Measurements from ENCODE around the gene FER.

- no peak for TF ChIP-seq RFX5 (IDR thresholded peaks at IDR 0.05; ENCODE audit: borderline replicate concordance, low read depth, low read length)
- no peak for TF ChIP-seq POLR2AphosphoS5 (IDR thresholded peaks at IDR 0.05; ENCODE audit: low read depth, low read length)
- no peak for TF ChIP-seq CTCF (IDR thresholded peaks at IDR 0.05; ENCODE audit: control extremely low read depth in 1 of 3, insufficient read depth in 1 of 3, low read depth in 1 of 3, low read length in 3 of 3)
- TF ChIP-seq CHD1 (IDR thresholded peaks at IDR 0.05; ENCODE audit: low read depth, low read length), result no peak
- no peak for TF ChIP-seq POLR2A (IDR thresholded peaks at IDR 0.05; ENCODE audit: control extremely low read depth in 1 of 2, low read depth in 2 of 2, low read length in 2 of 2)
- TF ChIP-seq CREB1 (IDR thresholded peaks at IDR 0.05), result no peak
- TF ChIP-seq SIN3A (conservative IDR thresholded peaks at IDR 0.05 in 1 of 2, IDR thresholded peaks at IDR 0.05 in 1 of 2; ENCODE audit: low read depth in 1 of 2, low read length in 2 of 2), result no peak
- TF ChIP-seq ASH2L (IDR thresholded peaks at IDR 0.05; ENCODE audit: low read length), result no peak
- TF ChIP-seq EZH2 (IDR thresholded peaks at IDR 0.05; ENCODE audit: low read depth, low read length, severe bottlenecking), result no peak
- no peak for TF ChIP-seq TAF7 (optimal IDR thresholded peaks at IDR 0.05; ENCODE audit: borderline replicate concordance, low read depth, low read length)
- TF ChIP-seq YY1 (IDR thresholded peaks at IDR 0.05; ENCODE audit: low read depth, low read length), result no peak
- TF ChIP-seq HDAC6 (IDR thresholded peaks at IDR 0.05; ENCODE audit: low read depth, low read length), result no peak
- TF ChIP-seq JUN (IDR thresholded peaks at IDR 0.05; ENCODE audit: low read depth, low read length), result no peak
- no peak for TF ChIP-seq ATF3 (IDR thresholded peaks at IDR 0.05; ENCODE audit: insufficient read depth, low read depth, low read length)
Observed at GRCh38 chr5:108925073-108925472, 177.4 kb downstream of the FER start.
